HEK293 (cell line): ENCODE measurements around the gene ANP32A.

Source experiments
- BCL11B ChIP-seq: fragments of 450-650 bp; formaldehyde crosslinking; IDR thresholded peaks from 2 replicates; pipeline ENCODE4 v1.5.1; 2016; ENCODE audit warnings: low read depth, missing biosample characterization, missing genetic modification characterization
- FEZF1 ChIP-seq: fragments of 450-650 bp; formaldehyde crosslinking; IDR thresholded peaks from 2 replicates; pipeline ENCODE4 v1.5.1; 2016; ENCODE audit warnings: missing biosample characterization, missing genetic modification characterization
- GFI1B ChIP-seq: fragments of 450-650 bp; formaldehyde crosslinking; IDR thresholded peaks from 2 replicates; pipeline ENCODE4 v1.5.1; 2016; ENCODE audit warnings: missing biosample characterization, missing genetic modification characterization
- GLI4 ChIP-seq: fragments of 450-650 bp; formaldehyde crosslinking; IDR thresholded peaks from 2 replicates; pipeline ENCODE4 v1.5.1; 2016; ENCODE audit warnings: missing biosample characterization, missing genetic modification characterization
- IKZF3 ChIP-seq: fragments of 450-650 bp; IDR thresholded peaks from 2 replicates; pipeline ENCODE4 v1.5.0; 2018; ENCODE audit warnings: missing biosample characterization, mild to moderate bottlenecking, missing genetic modification characterization, moderate library complexity
- KLF16 ChIP-seq: fragments of 450-650 bp; formaldehyde crosslinking; IDR thresholded peaks from 2 replicates; pipeline ENCODE4 v1.5.1; 2017; ENCODE audit warnings: missing biosample characterization, missing genetic modification characterization
- REPIN1 ChIP-seq: fragments of 450-650 bp; formaldehyde crosslinking; IDR thresholded peaks from 2 replicates; pipeline ENCODE4 v1.5.1; 2017; ENCODE audit warnings: missing biosample characterization, missing genetic modification characterization, low read depth
- WT1 ChIP-seq: fragments of 450-650 bp; formaldehyde crosslinking; IDR thresholded peaks from 2 replicates; pipeline ENCODE4 v1.5.1; 2016; ENCODE audit warnings: missing biosample characterization, missing genetic modification characterization
- ZBTB17 ChIP-seq: fragments of 450-650 bp; formaldehyde crosslinking; IDR thresholded peaks from 2 replicates; pipeline ENCODE4 v1.5.1; 2016; ENCODE audit warnings: missing biosample characterization, missing genetic modification characterization
- ZBTB6 ChIP-seq: fragments of 450-650 bp; formaldehyde crosslinking; IDR thresholded peaks from 2 replicates; pipeline ENCODE4 v1.5.1; 2017; ENCODE audit warnings: missing biosample characterization, missing genetic modification characterization
- ZFP3 ChIP-seq: fragments of 450-650 bp; formaldehyde crosslinking; IDR thresholded peaks from 2 replicates; pipeline ENCODE4 v1.5.1; 2016; ENCODE audit warnings: low read depth, missing biosample characterization, missing genetic modification characterization
- ZNF148 ChIP-seq: fragments of 450-650 bp; formaldehyde crosslinking; IDR thresholded peaks from 2 replicates; pipeline ENCODE4 v1.5.0; 2017; ENCODE audit warnings: missing biosample characterization, missing genetic modification characterization, borderline replicate concordance
- ZNF169 ChIP-seq: fragments of 450-650 bp; formaldehyde crosslinking; IDR thresholded peaks from 2 replicates; pipeline ENCODE4 v1.5.1; 2016; ENCODE audit warnings: missing biosample characterization, missing genetic modification characterization
- ZNF214 ChIP-seq: fragments of 450-650 bp; formaldehyde crosslinking; IDR thresholded peaks from 2 replicates; pipeline ENCODE4 v1.5.1; 2017; ENCODE audit warnings: missing biosample characterization, mild to moderate bottlenecking, missing genetic modification characterization, borderline replicate concordance
- ZNF274 ChIP-seq, 2 experiments: fragments of 200-500 bp in 1 of 2; fragments of 450-650 bp in 1 of 2; sonication (Bioruptor generic) in 1 of 2; formaldehyde crosslinking in 1 of 2; IDR thresholded peaks; 2 replicates each; pipeline versions ENCODE4 v1.5.1 to v1.6.1; 2014 to 2016; ENCODE audit warnings: borderline replicate concordance in 1 of 2, inconsistent platforms in 1 of 2, low read length in 1 of 2, missing biosample characterization in 1 of 2, missing genetic modification characterization in 1 of 2
- ZNF341 ChIP-seq: fragments of 450-650 bp; formaldehyde crosslinking; IDR thresholded peaks from 2 replicates; pipeline ENCODE4; 2016; ENCODE audit warnings: low read depth, missing biosample characterization, missing genetic modification characterization
- ZNF391 ChIP-seq: fragments of 450-650 bp; formaldehyde crosslinking; IDR thresholded peaks from 2 replicates; pipeline ENCODE4 v1.5.1; 2016; ENCODE audit warnings: low read depth, missing biosample characterization, missing genetic modification characterization, borderline replicate concordance
- ZNF501 ChIP-seq: fragments of 450-650 bp; formaldehyde crosslinking; IDR thresholded peaks from 2 replicates; pipeline ENCODE4 v1.5.1; 2016; ENCODE audit warnings: missing biosample characterization, missing genetic modification characterization
- ZNF513 ChIP-seq: fragments of 450-650 bp; IDR thresholded peaks from 2 replicates; pipeline ENCODE4 v1.5.1; 2018; ENCODE audit warnings: missing biosample characterization, missing genetic modification characterization
- ZNF600 ChIP-seq: fragments of 450-650 bp; formaldehyde crosslinking; IDR thresholded peaks from 2 replicates; pipeline ENCODE4 v1.5.1; 2016; ENCODE audit warnings: missing biosample characterization, missing genetic modification characterization
- ZNF624 ChIP-seq: fragments of 450-650 bp; formaldehyde crosslinking; IDR thresholded peaks from 2 replicates; pipeline ENCODE4 v1.5.1; 2017; ENCODE audit warnings: missing biosample characterization, missing genetic modification characterization
- ZNF629 ChIP-seq: fragments of 450-650 bp; formaldehyde crosslinking; IDR thresholded peaks from 2 replicates; pipeline ENCODE4 v1.5.1; 2017; ENCODE audit warnings: missing biosample characterization, missing genetic modification characterization
- ZNF777 ChIP-seq: fragments of 450-650 bp; formaldehyde crosslinking; IDR thresholded peaks from 2 replicates; pipeline ENCODE4 v1.5.1; 2017; ENCODE audit warnings: missing biosample characterization, missing genetic modification characterization, borderline replicate concordance
- TF ChIP-seq, protein P1 (sequence below): fragments of 450-650 bp; formaldehyde crosslinking; IDR thresholded peaks from 2 replicates; pipeline ENCODE4 v1.5.1; 2017; ENCODE audit warnings: missing biosample characterization, missing genetic modification characterization
- TF ChIP-seq, protein P2 (sequence below): fragments of 450-650 bp; formaldehyde crosslinking; IDR thresholded peaks from 2 replicates; pipeline ENCODE4 v1.5.1; 2016; ENCODE audit warnings: missing biosample characterization, missing genetic modification characterization
- TF ChIP-seq, protein P3 (sequence below): fragments of 450-650 bp; formaldehyde crosslinking; IDR thresholded peaks from 2 replicates; pipeline ENCODE4 v1.5.1; 2016; ENCODE audit warnings: missing biosample characterization, missing genetic modification characterization
- TF ChIP-seq, protein P4 (sequence below): fragments of 450-650 bp; formaldehyde crosslinking; IDR thresholded peaks from 2 replicates; pipeline ENCODE4 v1.5.1; 2016; ENCODE audit warnings: missing biosample characterization, missing genetic modification characterization

The ANP32A gene

GRCh38 chr15:68817304-68818065 is 3.2 kb downstream of the ANP32A start (continued):
- TF ChIP-seq, protein P1, sequence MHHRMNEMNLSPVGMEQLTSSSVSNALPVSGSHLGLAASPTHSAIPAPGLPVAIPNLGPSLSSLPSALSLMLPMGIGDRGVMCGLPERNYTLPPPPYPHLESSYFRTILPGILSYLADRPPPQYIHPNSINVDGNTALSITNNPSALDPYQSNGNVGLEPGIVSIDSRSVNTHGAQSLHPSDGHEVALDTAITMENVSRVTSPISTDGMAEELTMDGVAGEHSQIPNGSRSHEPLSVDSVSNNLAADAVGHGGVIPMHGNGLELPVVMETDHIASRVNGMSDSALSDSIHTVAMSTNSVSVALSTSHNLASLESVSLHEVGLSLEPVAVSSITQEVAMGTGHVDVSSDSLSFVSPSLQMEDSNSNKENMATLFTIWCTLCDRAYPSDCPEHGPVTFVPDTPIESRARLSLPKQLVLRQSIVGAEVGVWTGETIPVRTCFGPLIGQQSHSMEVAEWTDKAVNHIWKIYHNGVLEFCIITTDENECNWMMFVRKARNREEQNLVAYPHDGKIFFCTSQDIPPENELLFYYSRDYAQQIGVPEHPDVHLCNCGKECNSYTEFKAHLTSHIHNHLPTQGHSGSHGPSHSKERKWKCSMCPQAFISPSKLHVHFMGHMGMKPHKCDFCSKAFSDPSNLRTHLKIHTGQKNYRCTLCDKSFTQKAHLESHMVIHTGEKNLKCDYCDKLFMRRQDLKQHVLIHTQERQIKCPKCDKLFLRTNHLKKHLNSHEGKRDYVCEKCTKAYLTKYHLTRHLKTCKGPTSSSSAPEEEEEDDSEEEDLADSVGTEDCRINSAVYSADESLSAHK (tag by site-specific recombination), result no peak
- TF ChIP-seq ZNF624 (no peak), FEZF1 (tag by site-specific recombination) (0 out of 2 replicates have a peak, but pooled peaks have one; percentile 7), ZNF777 (peak; percentile 81; the same call in 1 of the 2 replicates), ZNF341 (tag by site-specific recombination) (peak; percentile 89), ZBTB6 (no peak), ZNF600 (tag by site-specific recombination) (no peak), ZBTB17 (peak; percentile 98), ZNF391 (tag by site-specific recombination) (no peak), ZNF513 (tag by site-specific recombination) (no peak), KLF16 (tag by site-specific recombination) (peak; percentile 46; the same call in 1 of the 2 replicates), GLI4 (peak; percentile 47; the same call in 1 of the 2 replicates), WT1 (tag by site-specific recombination) (peak; percentile 43; the same call in 1 of the 2 replicates), REPIN1 (no peak), ZNF629 (tag by site-specific recombination) (peak; percentile 26; the same call in 1 of the 2 replicates), IKZF3 (tag by site-specific recombination) (no peak), GFI1B (tag by site-specific recombination) (no peak), ZNF214 (tag by site-specific recombination) (no peak), ZNF148 (tag by site-specific recombination) (no peak), ZFP3 (tag by site-specific recombination) (no peak), ZNF169 (tag by site-specific recombination) (no peak), ZNF501 (tag by site-specific recombination) (peak; percentile 18; the same call in 1 of the 2 replicates), BCL11B (tag by site-specific recombination) (no peak), ZNF274 (IDR thresholded peaks at IDR 0.05; ENCODE audit: low read length) (no peak), ZNF274 (tag by site-specific recombination; IDR thresholded peaks at IDR 0.05; ENCODE audit: borderline replicate concordance) (no peak)
- TF ChIP-seq, protein P2, sequence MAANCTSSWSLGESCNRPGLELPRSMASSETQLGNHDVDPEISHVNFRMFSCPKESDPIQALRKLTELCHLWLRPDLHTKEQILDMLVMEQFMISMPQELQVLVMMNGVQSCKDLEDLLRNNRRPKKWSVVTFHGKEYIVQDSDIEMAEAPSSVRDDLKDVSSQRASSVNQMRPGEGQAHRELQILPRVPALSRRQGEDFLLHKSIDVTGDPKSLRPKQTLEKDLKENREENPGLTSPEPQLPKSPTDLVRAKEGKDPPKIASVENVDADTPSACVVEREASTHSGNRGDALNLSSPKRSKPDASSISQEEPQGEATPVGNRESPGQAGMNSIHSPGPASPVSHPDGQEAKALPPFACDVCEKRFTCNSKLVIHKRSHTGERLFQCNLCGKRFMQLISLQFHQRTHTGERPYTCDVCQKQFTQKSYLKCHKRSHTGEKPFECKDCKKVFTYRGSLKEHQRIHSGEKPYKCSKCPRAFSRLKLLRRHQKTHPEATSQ (tag by site-specific recombination), result peak; percentile 55; the same call in 1 of the 2 replicates
- TF ChIP-seq, protein P3, sequence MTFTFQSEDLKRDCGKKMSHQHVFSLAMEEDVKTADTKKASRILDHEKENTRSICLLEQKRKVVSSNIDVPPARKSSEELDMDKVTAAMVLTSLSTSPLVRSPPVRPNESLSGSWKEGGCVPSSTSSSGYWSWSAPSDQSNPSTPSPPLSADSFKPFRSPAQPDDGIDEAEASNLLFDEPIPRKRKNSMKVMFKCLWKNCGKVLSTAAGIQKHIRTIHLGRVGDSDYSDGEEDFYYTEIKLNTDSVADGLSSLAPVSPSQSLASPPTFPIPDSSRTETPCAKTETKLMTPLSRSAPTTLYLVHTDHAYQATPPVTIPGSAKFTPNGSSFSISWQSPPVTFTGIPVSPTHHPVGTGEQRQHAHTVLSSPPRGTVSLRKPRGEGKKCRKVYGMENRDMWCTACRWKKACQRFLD (tag by site-specific recombination), result no peak
- TF ChIP-seq, protein P4, sequence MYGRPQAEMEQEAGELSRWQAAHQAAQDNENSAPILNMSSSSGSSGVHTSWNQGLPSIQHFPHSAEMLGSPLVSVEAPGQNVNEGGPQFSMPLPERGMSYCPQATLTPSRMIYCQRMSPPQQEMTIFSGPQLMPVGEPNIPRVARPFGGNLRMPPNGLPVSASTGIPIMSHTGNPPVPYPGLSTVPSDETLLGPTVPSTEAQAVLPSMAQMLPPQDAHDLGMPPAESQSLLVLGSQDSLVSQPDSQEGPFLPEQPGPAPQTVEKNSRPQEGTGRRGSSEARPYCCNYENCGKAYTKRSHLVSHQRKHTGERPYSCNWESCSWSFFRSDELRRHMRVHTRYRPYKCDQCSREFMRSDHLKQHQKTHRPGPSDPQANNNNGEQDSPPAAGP (tag by site-specific recombination), result 0 out of 2 replicates have a peak, but pooled peaks have one; percentile 70
